GM12878 (cell line): Measurements from ENCODE around the gene NOP16. TPM values are rescaled to one million over a fixed set of nuclear protein-coding genes. Genes with fewer than 3 reads are reported as not detected.

Experiments
- ATAC-seq: fragments of 200-7000 bp; cut with Tn5 transposase; 3 replicates; pipeline ENCODE4 v1.9.1; 2020; ENCODE audit warnings: mild to moderate bottlenecking, moderate library complexity
- BruUV-seq: library from RNA; stranded (reverse); fragments of 400-500 nt; replicated peaks from 2 replicates; lab custom pipeline; 2021; lab: Mats Ljungman, UMichigan
- CTCF ChIA-PET: fragments of 300-600 bp; sonication (Branson Sonifier 250); formaldehyde crosslinking; extraction: SDS; loops from one replicate; lab custom pipeline; 2021; ENCODE audit warnings: inconsistent platforms; lab: Yijun Ruan, JAX
- POLR2A ChIA-PET: fragments of 350-600 bp; formaldehyde crosslinking; extraction: SDS; loops from one replicate; lab custom pipeline; 2021; ENCODE audit warnings: inconsistent platforms; lab: Charles Lee
- RAD21 ChIA-PET: fragments of 300-600 bp; sonication (Branson Sonifier 250); formaldehyde crosslinking; loops from one replicate; lab custom pipeline; 2023; ENCODE audit warnings: antibody characterized with exemption; ENCODE audit not compliant: unreplicated experiment; lab: Charles Lee
- SMC1A ChIA-PET: fragments of 300-600 bp; sonication (Branson Sonifier 250); formaldehyde crosslinking; loops from one replicate; lab custom pipeline; 2023; ENCODE audit not compliant: unreplicated experiment, uncharacterized antibody; lab: Charles Lee
- DNase-seq: peaks from one replicate; pipeline ENCODE4 v3.0.0-alpha.2; 2011; ENCODE audit warnings: low read depth, low spot score
- FAIRE-seq: peaks from 3 replicates; lab custom pipeline; 2011; peaks lifted over from hg19 to GRCh38; lab: Jason Lieb, UNC
- H2AFZ ChIP-seq: 2 replicates; pipeline ENCODE4 v1.6.0; 2011; ENCODE audit warnings: low read depth, low read length, control low read depth; ENCODE audit not compliant: control insufficient read depth
- H3K27ac ChIP-seq: 2 replicates; pipeline ENCODE4 v1.5.1; 2011; ENCODE audit warnings: control low read depth; ENCODE audit not compliant: control insufficient read depth, insufficient read depth
- H3K27me3 ChIP-seq, 2 experiments: replicated peaks in 1 of 2; 2 replicates each; pipeline versions ENCODE4 v1.6.0 to v1.6.1; 2011; ENCODE audit warnings: low read length in 1 of 2; ENCODE audit not compliant: control insufficient read depth in 2 of 2, insufficient read depth in 2 of 2
- H3K36me3 ChIP-seq, 2 experiments: 2 replicates each; pipeline ENCODE4 v1.5.1; 2011; ENCODE audit warnings: low read length in 1 of 2; ENCODE audit not compliant: control insufficient read depth in 2 of 2, insufficient read depth in 2 of 2
- H3K4me1 ChIP-seq: 2 replicates; pipeline ENCODE4 v1.6.1; 2011; ENCODE audit warnings: mild to moderate bottlenecking, low read length, moderate library complexity, mixed read lengths; ENCODE audit not compliant: control insufficient read depth, insufficient read depth
- H3K4me2 ChIP-seq: 2 replicates; pipeline ENCODE4 v1.6.0; 2011; ENCODE audit warnings: control low read depth; ENCODE audit not compliant: control insufficient read depth, insufficient read depth
- H3K4me3 ChIP-seq: fragments of 200-600 bp; sonication (generic); 2 replicates; pipeline ENCODE4 v1.5.1; 2016
- H3K79me2 ChIP-seq: 2 replicates; pipeline ENCODE4 v1.6.0; 2011; ENCODE audit warnings: low read length; ENCODE audit not compliant: control insufficient read depth, insufficient read depth
- H3K9ac ChIP-seq: 2 replicates; pipeline ENCODE4 v1.8.0; 2011; ENCODE audit warnings: low read length, control low read depth, mixed read lengths; ENCODE audit not compliant: control insufficient read depth, insufficient read depth
- H3K9me3 ChIP-seq: replicated peaks from 3 replicates; pipeline ENCODE4 v1.5.1; 2011; ENCODE audit warnings: mild to moderate bottlenecking, low read length; ENCODE audit not compliant: control insufficient read depth, insufficient read depth
- H4K20me1 ChIP-seq: 2 replicates; pipeline ENCODE4 v1.6.0; 2011; ENCODE audit not compliant: control insufficient read depth, insufficient read depth
- CTCF ChIP-seq, 3 experiments: IDR thresholded peaks in 2 of 3; conservative IDR thresholded peaks in 1 of 3; 2 replicates each; pipeline ENCODE4 v1.5.1; 2011; ENCODE audit warnings: low read depth in 3 of 3, low read length in 3 of 3, mild to moderate bottlenecking in 3 of 3, control low read depth in 2 of 3, moderate library complexity in 2 of 3, inconsistent platforms in 1 of 3, mixed read lengths in 1 of 3; ENCODE audit not compliant: control insufficient read depth in 2 of 3, insufficient read depth in 1 of 3; ENCODE audit errors: extremely low read depth in 1 of 3
- EGR1 ChIP-seq, 2 experiments: IDR thresholded peaks; 1 replicate in 1 of 2; 2 replicates in 1 of 2; pipeline ENCODE4 v1.6.1; 2011 to 2012; ENCODE audit warnings: low read depth in 2 of 2, low read length in 2 of 2, borderline replicate concordance in 1 of 2, mild to moderate bottlenecking in 1 of 2, moderate library complexity in 1 of 2
- ESRRA ChIP-seq: IDR thresholded peaks from 2 replicates; pipeline ENCODE4 v1.6.1; 2012; ENCODE audit warnings: mild to moderate bottlenecking, low read length, improper control_type of control experiment
- FOXM1 ChIP-seq: IDR thresholded peaks from 2 replicates; pipeline ENCODE4 v1.6.1; 2012; ENCODE audit warnings: low read depth, mild to moderate bottlenecking, inconsistent platforms, low read length, moderate library complexity
- JUNB ChIP-seq: IDR thresholded peaks from 2 replicates; pipeline ENCODE4 v1.6.1; 2016; ENCODE audit warnings: antibody characterized with exemption, mild to moderate bottlenecking
- MTA2 ChIP-seq: fragments of 450-650 bp; IDR thresholded peaks from 2 replicates; pipeline ENCODE4 v1.6.1; 2016; ENCODE audit warnings: low read depth, mild to moderate bottlenecking, moderate library complexity
- NFYB ChIP-seq: IDR thresholded peaks from 2 replicates; pipeline ENCODE4 v1.6.1; 2011; ENCODE audit warnings: low read depth, mild to moderate bottlenecking, low read length, improper control_type of control experiment, moderate library complexity; ENCODE audit not compliant: insufficient read depth
- PKNOX1 ChIP-seq: fragments of 450-650 bp; IDR thresholded peaks from 2 replicates; pipeline ENCODE4 v1.6.1; 2016; ENCODE audit warnings: mild to moderate bottlenecking
- POLR2AphosphoS2 ChIP-seq: IDR thresholded peaks from 2 replicates; pipeline ENCODE4 v1.6.1; 2011; ENCODE audit warnings: low read depth, mild to moderate bottlenecking, low read length, improper control_type of control experiment, moderate library complexity
- RELA ChIP-seq: fragments of 450-650 bp; IDR thresholded peaks from 2 replicates; pipeline ENCODE4 v1.8.0; 2014; ENCODE audit warnings: borderline replicate concordance; ENCODE audit not compliant: partially characterized antibody
- RUNX3 ChIP-seq: IDR thresholded peaks from 2 replicates; pipeline ENCODE4 v1.6.1; 2012; ENCODE audit warnings: low read length, inconsistent platforms
- ZNF24 ChIP-seq: fragments of 450-650 bp; IDR thresholded peaks from 2 replicates; pipeline ENCODE4 v1.6.1; 2017; ENCODE audit warnings: antibody characterized with exemption, mild to moderate bottlenecking
- ZNF274 ChIP-seq: IDR thresholded peaks from one replicate; pipeline ENCODE4 v1.8.0; 2011; ENCODE audit not compliant: insufficient read length, insufficient read depth
- ZNF592 ChIP-seq: fragments of 450-650 bp; IDR thresholded peaks from 2 replicates; pipeline ENCODE4 v1.6.1; 2017; ENCODE audit warnings: mild to moderate bottlenecking, moderate library complexity
- ZSCAN29 ChIP-seq: fragments of 450-650 bp; IDR thresholded peaks from 2 replicates; pipeline ENCODE4 v1.6.1; 2017; ENCODE audit warnings: mild to moderate bottlenecking, moderate library complexity
- WGBS: methylation state at CpG from one replicate; pipeline ENCODE4 v1.1.6; 2016; ENCODE audit warnings: low lambda C conversion rate; ENCODE audit not compliant: insufficient replicate concordance, insufficient coverage; ENCODE audit errors: missing lambda C conversion rate; 5-methylcytosine and 5-hydroxymethylcytosine counted together
- in situ Hi-C: fragments of 300-500 bp; cut with MboI; formaldehyde crosslinking; loops from 9 replicates; pipeline ENCODE4 v1.14.3; 2018; ENCODE audit warnings: mixed read lengths
- intact Hi-C: fragments of 100-400 bp; cut with micrococcal nuclease; formaldehyde crosslinking; loops from one replicate; pipeline ENCODE4 v1.14.2; 2022; ENCODE audit not compliant: unreplicated experiment
- polyA plus RNA-seq, 11 experiments: library from polyadenylated mRNA; depleted of rRNA in 4 of 11; unstranded in 6 of 11; stranded (reverse) in 5 of 11; fragments of >200 nt; fragmentation: Nextera tagmentation in 4 of 11; fragmentation: Illumina TruSeq in 1 of 11; extraction: Ambion mirVana in 4 of 11; extraction: Trizol in 1 of 11; gene quantifications; 1 replicate in 1 of 11; 2 replicates in 10 of 11; pipeline versions ENCODE4 v1.2.1 to v1.2.3, GENCODE V29; 2011 to 2016; ENCODE audit warnings: inconsistent platforms in 2 of 11, missing spikeins in 2 of 11, low read depth in 1 of 11
- total RNA-seq, 4 experiments: library from RNA; depleted of rRNA in 3 of 4; stranded (reverse); fragments of >200 nt in 3 of 4; fragmentation: Illumina TruSeq in 1 of 4; extraction: Trizol in 1 of 4; gene quantifications; 2 replicates each; pipeline versions ENCODE4 v1.2.1 to v1.2.3, GENCODE V29; 2013 to 2021

NOP16 gene
- total and polyA plus RNA-seq, 10 of the 15 experiments (the other 5 are each of a cell fraction or from before 2014, with no cell fraction given) = 50.3 to 276 (median 116) TPM

GRCh38 chr5:176415240-176415951, 27.0 kb upstream of the NOP16 start (continued):
- TF ChIP-seq POLR2AphosphoS2 (no peak), CTCF (IDR thresholded peaks at IDR 0.05 in 2 of 3, conservative IDR thresholded peaks at IDR 0.05 in 1 of 3; ENCODE audit: control insufficient read depth in 2 of 3, extremely low read depth in 1 of 3, insufficient read depth in 1 of 3, low read depth in 3 of 3, low read length in 3 of 3) (no peak)
- TF ChIP-seq, all 136 proteins: peak for 0

- no peaks in the 10 kb centered on the region; a peak in 1 of 4 replicates for H3K36me3 ChIP-seq
- POLR2A ChIA-PET = interaction anchor here (0.7 kb wide), 2 partner anchors 60 to 543 kb away, joined by 3 to 4 read pairs; no protein-coding TSS in a partner anchor
- TF ChIP-seq ZNF592 (no peak), JUNB (no peak), ZNF274 (no peak), EGR1 (IDR thresholded peaks at IDR 0.05; ENCODE audit: borderline replicate concordance in 1 of 2, low read depth in 2 of 2, low read length in 2 of 2) (no peak), NFYB (no peak), MTA2 (no peak), PKNOX1 (no peak), RUNX3 (no peak), ZSCAN29 (no peak), ESRRA (no peak), FOXM1 (no peak), ZNF24 (no peak), RELA (no peak)
These were observed 26.3 kb upstream of the NOP16 start for GRCh38 chr5:176414704-176415103.

More at GRCh38 chr5:176414704-176415103, 26.3 kb upstream of the NOP16 start:
- H3K27ac ChIP-seq = no peak overlapping the region
- CTCF ChIA-PET = interaction anchor here (1.1 to 2.7 kb wide), 4 partner anchors 33 to 164 kb away, joined by 4 to 9 read pairs (median 6); partner anchors contain the start of gene FAF2
- intact Hi-C loops = loop anchor here (10.0 kb wide), 2 partner anchors 230 to 680 kb away; partner anchors contain the start of gene TSPAN17
- H3K79me2 ChIP-seq = peaks cover 5% of the 10 kb centered on the region
- H3K4me1 ChIP-seq = peaks cover 19% of the 10 kb centered on the region
- H3K9me3 ChIP-seq = no peaks in the 10 kb centered on the region
- H3K4me2 ChIP-seq = peak overlapping the region; percentile 93
- RAD21 ChIA-PET = interaction anchor here (1.1 to 2.2 kb wide), 2 partner anchors 53 to 129 kb away, joined by 4 to 17 read pairs; partner anchors contain the start of gene KIAA1191
- FAIRE-seq (no peak), DNase-seq (no peak), ATAC-seq (no peak)
- H2AFZ ChIP-seq = no peak overlapping the region
- no peaks in the 10 kb centered on the region for H4K20me1 ChIP-seq
- SMC1A ChIA-PET = interaction anchor here (1.2 kb wide), 1 partner anchor 233 kb away, joined by 3 read pairs; the partner anchor contains the start of gene TSPAN17
- H3K9ac ChIP-seq = no peak overlapping the region
- WGBS = 56% methylated on average over 3 of the region's 3 CpGs
- H3K4me3 ChIP-seq = no peak overlapping the region
- in situ Hi-C loops = no loop called here
- no peaks in the 10 kb centered on the region for H3K27me3 ChIP-seq
- TSS peak; percentile 51 for BruUV-seq
